ENCODE measurements around the gene NFKBIE. TPM values are rescaled to one million over a fixed set of nuclear protein-coding genes. Genes with fewer than 3 reads are reported as not detected.
"Not testable (repeated sequence)": the region's sequence is repeated elsewhere in the genome, so short reads cannot be mapped to it uniquely, and the experiment has no call there.

NFKBIE gene
- total RNA-seq, 4 donors from 2014 or later: 5.1 to 16.9 (median 13.2) TPM

GRCh38 chr6:44232676-44233566, 32.4 kb downstream of the NFKBIE start:
- 90 to 92% methylated on average over 12 to 15 of the region's 16 CpGs for WGBS, 2 donors
- Histone ChIP-seq H3K27ac (peak overlapping the region; percentile 82 to 89 (median 85)), H3K4me3 (replicated peaks in 1 of 3) (no peak overlapping the region), H3K4me1 (peaks cover 31 to 44% of the 10 kb centered on the region in 2 donors), H3K27me3 (no peaks in the 10 kb centered on the region), H3K36me3 (peaks cover 14 to 30% of the 10 kb centered on the region in 2 donors), H3K9me3 (no peaks in the 10 kb centered on the region)
- intact Hi-C loops (cut with DNase I): loop anchor here (10.0 kb wide), 1 partner anchor 138 kb away; no protein-coding TSS in a partner anchor
- TF ChIP-seq CTCF (IDR thresholded peaks at IDR 0.05) (no peak), POLR2A (IDR thresholded peaks at IDR 0.05) (no peak)
- no peak for DNase-seq

DNA sequence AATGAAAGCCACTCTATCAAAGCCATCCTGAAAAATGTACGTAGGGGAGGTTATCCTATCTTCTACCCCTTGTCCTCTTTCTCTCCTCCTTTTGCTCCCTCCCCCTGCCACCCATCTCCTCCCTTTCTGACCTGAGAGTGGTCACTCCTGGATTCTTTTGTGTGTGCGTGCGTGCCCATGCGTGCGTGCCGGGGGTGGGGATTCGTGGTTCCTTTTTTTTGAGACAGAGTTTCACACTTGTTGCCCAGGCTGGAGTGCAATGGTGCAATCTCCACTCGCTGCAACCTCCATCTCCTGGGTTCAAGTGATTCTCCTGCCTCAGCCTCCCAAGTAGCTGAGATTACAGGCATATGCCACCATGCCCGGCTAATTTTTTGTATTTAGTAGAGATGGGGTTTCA, 33.9 kb downstream of the NFKBIE start:
- intact Hi-C loops (cut with DNase I): loop anchor here (10.0 kb wide), 1 partner anchor 137 kb away; no protein-coding TSS in a partner anchor
- not testable (repeated sequence) for H3K4me3 ChIP-seq (replicated peaks in 1 of 3); H3K9me3 ChIP-seq; DNase-seq; H3K27me3 ChIP-seq
- peak overlapping the region in 1 of 3 donors; percentile 53 for H3K27ac ChIP-seq
- peaks cover 14 to 30% of the 10 kb centered on the region in 2 donors for H3K36me3 ChIP-seq
- 95% methylated on average over 9 of the region's 9 CpGs for WGBS, 2 donors
- peaks cover 26 to 47% of the 10 kb centered on the region in 2 donors for H3K4me1 ChIP-seq

DNA sequence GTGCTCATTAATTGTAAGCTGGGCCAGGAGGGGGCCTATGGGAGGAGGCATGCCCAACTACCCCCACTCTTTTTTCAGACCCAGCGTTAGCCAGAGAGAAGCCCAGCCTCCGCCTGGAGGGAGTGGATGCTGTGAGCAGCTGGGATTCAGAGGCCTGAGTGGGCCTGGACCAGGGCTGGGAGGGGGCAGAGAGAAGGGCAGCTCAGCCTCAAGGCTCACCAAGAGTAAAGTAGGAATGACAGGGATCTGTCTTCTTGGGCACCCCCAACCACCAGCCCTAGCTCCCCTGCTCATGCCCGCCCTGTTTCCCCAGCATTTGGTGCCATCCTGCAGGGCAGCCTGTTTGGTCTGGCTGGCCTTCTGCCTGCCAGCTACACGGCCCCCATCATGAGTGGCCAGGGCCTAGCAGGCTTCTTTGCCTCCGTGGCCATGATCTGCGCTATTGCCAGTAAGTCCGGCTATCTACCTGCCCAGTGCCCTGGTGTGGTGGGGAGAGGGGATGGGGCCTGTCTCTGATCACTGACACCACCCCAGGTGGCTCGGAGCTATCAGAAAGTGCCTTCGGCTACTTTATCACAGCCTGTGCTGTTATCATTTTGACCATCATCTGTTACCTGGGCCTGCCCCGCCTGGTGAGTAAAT, 35.2 kb downstream of the NFKBIE start:
- Histone ChIP-seq H3K36me3 (peaks cover 14 to 30% of the 10 kb centered on the region in 2 donors), H3K27ac (no peak overlapping the region), H3K27me3 (no peaks in the 10 kb centered on the region), H3K4me3 (replicated peaks in 1 of 3) (no peak overlapping the region), H3K9me3 (no peaks in the 10 kb centered on the region), H3K4me1 (peaks cover 28 to 55% of the 10 kb centered on the region in 2 donors)
- 93 to 97% methylated on average over 7 to 10 of the region's 10 CpGs for WGBS, 2 donors
- DNase-seq: no peak
- TF ChIP-seq POLR2A (IDR thresholded peaks at IDR 0.05): no peak
- no peak for TF ChIP-seq CTCF (IDR thresholded peaks at IDR 0.05)
- intact Hi-C loops (cut with DNase I): loop anchor here (10.0 kb wide), 1 partner anchor 135 kb away; no protein-coding TSS in a partner anchor

GRCh38 chr6:44229376-44230033, 35.8 kb downstream of the NFKBIE start:
- intact Hi-C loops (cut with DNase I): loop anchor here (10.0 kb wide), 1 partner anchor 135 kb away; no protein-coding TSS in a partner anchor
- H3K9me3 ChIP-seq: no peaks in the 10 kb centered on the region
- 90 to 91% methylated on average over 10 to 11 of the region's 11 CpGs for WGBS, 2 donors
- H3K4me3 ChIP-seq (replicated peaks in 1 of 3): no peak overlapping the region
- H3K27ac ChIP-seq: no peak overlapping the region
- H3K36me3 ChIP-seq: peaks cover 14 to 30% of the 10 kb centered on the region in 2 donors
- no peak for DNase-seq
- H3K27me3 ChIP-seq: no peaks in the 10 kb centered on the region
- no peak for TF ChIP-seq CTCF (IDR thresholded peaks at IDR 0.05)
- TF ChIP-seq POLR2A (IDR thresholded peaks at IDR 0.05): no peak
- peaks cover 23 to 55% of the 10 kb centered on the region in 2 donors for H3K4me1 ChIP-seq

- Histone ChIP-seq H3K4me3 (replicated peaks in 1 of 3) (no peak overlapping the region), H3K9me3 (no peaks in the 10 kb centered on the region), H3K4me1 (peaks cover 23 to 55% of the 10 kb centered on the region in 2 donors), H3K27me3 (no peaks in the 10 kb centered on the region), H3K27ac (no peak overlapping the region), H3K36me3 (peaks cover 14 to 30% of the 10 kb centered on the region in 2 donors)
- 80 to 88% methylated on average over 5 of the region's 5 CpGs for WGBS, 2 donors
- TF ChIP-seq POLR2A (IDR thresholded peaks at IDR 0.05) (no peak), CTCF (IDR thresholded peaks at IDR 0.05) (no peak)
- intact Hi-C loops (cut with DNase I): no loop called here
- DNase-seq: no peak
Measured at GRCh38 chr6:44228836-44229235, 36.5 kb downstream of the NFKBIE start.

Measured in thyroid gland (tissue), 4 donors.